ENCODE results near the gene FPR3. TPM values are rescaled to one million over a fixed set of nuclear protein-coding genes. Genes with fewer than 3 reads are reported as not detected.

Gene FPR3
- total and polyA plus RNA-seq, 9 of the 15 experiments (the other 6 are each of a cell fraction or from before 2014, with no cell fraction given), result 0.08 to 0.51 (median 0.22) TPM; not detected in 1

- TF ChIP-seq, protein P1, sequence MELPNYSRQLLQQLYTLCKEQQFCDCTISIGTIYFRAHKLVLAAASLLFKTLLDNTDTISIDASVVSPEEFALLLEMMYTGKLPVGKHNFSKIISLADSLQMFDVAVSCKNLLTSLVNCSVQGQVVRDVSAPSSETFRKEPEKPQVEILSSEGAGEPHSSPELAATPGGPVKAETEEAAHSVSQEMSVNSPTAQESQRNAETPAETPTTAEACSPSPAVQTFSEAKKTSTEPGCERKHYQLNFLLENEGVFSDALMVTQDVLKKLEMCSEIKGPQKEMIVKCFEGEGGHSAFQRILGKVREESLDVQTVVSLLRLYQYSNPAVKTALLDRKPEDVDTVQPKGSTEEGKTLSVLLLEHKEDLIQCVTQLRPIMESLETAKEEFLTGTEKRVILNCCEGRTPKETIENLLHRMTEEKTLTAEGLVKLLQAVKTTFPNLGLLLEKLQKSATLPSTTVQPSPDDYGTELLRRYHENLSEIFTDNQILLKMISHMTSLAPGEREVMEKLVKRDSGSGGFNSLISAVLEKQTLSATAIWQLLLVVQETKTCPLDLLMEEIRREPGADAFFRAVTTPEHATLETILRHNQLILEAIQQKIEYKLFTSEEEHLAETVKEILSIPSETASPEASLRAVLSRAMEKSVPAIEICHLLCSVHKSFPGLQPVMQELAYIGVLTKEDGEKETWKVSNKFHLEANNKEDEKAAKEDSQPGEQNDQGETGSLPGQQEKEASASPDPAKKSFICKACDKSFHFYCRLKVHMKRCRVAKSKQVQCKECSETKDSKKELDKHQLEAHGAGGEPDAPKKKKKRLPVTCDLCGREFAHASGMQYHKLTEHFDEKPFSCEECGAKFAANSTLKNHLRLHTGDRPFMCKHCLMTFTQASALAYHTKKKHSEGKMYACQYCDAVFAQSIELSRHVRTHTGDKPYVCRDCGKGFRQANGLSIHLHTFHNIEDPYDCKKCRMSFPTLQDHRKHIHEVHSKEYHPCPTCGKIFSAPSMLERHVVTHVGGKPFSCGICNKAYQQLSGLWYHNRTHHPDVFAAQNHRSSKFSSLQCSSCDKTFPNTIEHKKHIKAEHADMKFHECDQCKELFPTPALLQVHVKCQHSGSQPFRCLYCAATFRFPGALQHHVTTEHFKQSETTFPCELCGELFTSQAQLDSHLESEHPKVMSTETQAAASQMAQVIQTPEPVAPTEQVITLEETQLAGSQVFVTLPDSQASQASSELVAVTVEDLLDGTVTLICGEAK (IDR thresholded peaks at IDR 0.05), result no peak
- TF ChIP-seq, protein P1 (CRISPR knock-in tag; IDR thresholded peaks at IDR 0.05), result no peak
- no peak for TF ChIP-seq GABPB2 (CRISPR knock-in tag; conservative IDR thresholded peaks at IDR 0.05)
- no peak; the same call in 1 of the 2 replicates for TF ChIP-seq NFRKB (IDR thresholded peaks at IDR 0.05; ENCODE audit: low read depth)
- no peak for TF ChIP-seq CBX3 (IDR thresholded peaks at IDR 0.05; ENCODE audit: borderline replicate concordance in 1 of 2, low read length in 2 of 2)
- no peak for TF ChIP-seq SAFB2 (IDR thresholded peaks at IDR 0.05; ENCODE audit: borderline replicate concordance, low read depth, low read length, severe bottlenecking)
- TF ChIP-seq TEAD4 (IDR thresholded peaks at IDR 0.05; ENCODE audit: low read length), result peak; percentile 67
- no peak for TF ChIP-seq TEAD4 (CRISPR knock-in tag; IDR thresholded peaks at IDR 0.05; ENCODE audit: borderline replicate concordance)
- no peak for TF ChIP-seq NCOR1 (IDR thresholded peaks at IDR 0.05)
- TF ChIP-seq THRAP3 (IDR thresholded peaks at IDR 0.05; ENCODE audit: borderline replicate concordance), result no peak
- no peak for TF ChIP-seq BMI1 (IDR thresholded peaks at IDR 0.05; ENCODE audit: low read length)
- TF ChIP-seq, protein P2, sequence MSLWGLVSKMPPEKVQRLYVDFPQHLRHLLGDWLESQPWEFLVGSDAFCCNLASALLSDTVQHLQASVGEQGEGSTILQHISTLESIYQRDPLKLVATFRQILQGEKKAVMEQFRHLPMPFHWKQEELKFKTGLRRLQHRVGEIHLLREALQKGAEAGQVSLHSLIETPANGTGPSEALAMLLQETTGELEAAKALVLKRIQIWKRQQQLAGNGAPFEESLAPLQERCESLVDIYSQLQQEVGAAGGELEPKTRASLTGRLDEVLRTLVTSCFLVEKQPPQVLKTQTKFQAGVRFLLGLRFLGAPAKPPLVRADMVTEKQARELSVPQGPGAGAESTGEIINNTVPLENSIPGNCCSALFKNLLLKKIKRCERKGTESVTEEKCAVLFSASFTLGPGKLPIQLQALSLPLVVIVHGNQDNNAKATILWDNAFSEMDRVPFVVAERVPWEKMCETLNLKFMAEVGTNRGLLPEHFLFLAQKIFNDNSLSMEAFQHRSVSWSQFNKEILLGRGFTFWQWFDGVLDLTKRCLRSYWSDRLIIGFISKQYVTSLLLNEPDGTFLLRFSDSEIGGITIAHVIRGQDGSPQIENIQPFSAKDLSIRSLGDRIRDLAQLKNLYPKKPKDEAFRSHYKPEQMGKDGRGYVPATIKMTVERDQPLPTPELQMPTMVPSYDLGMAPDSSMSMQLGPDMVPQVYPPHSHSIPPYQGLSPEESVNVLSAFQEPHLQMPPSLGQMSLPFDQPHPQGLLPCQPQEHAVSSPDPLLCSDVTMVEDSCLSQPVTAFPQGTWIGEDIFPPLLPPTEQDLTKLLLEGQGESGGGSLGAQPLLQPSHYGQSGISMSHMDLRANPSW (CRISPR knock-in tag; IDR thresholded peaks at IDR 0.05), result no peak
- TF ChIP-seq MYNN (IDR thresholded peaks at IDR 0.05), result peak; percentile 41; the same call in 1 of the 2 replicates
- no peak for TF ChIP-seq MYNN (CRISPR knock-in tag; IDR thresholded peaks at IDR 0.05)
Observed at GRCh38 chr19:51807111-51807701, 12.2 kb downstream of the FPR3 start (continued).
